IMR-90 (cell line): ENCODE measurements around the gene C20orf173. TPM values are rescaled to one million over a fixed set of nuclear protein-coding genes. Genes with fewer than 3 reads are reported as not detected.

Experiments used
- ATAC-seq: fragments of 200-7000 bp; cut with Tn5 transposase; 2 replicates; pipeline ENCODE4 v1.9.1; 2020; ENCODE audit warnings: low read depth, mild to moderate bottlenecking, moderate library complexity
- BruUV-seq: library from RNA; stranded (reverse); fragments of 400-500 nt; replicated peaks from 2 replicates; lab custom pipeline; 2021; lab: Mats Ljungman, UMichigan
- CTCF ChIA-PET: fragments of 300-600 bp; formaldehyde crosslinking; extraction: SDS; loops from one replicate; lab custom pipeline; 2021; ENCODE audit warnings: antibody characterized with exemption; lab: Yijun Ruan, JAX
- POLR2A ChIA-PET: fragments of 300-600 bp; sonication (Branson Sonifier 250); formaldehyde crosslinking; loops from one replicate; lab custom pipeline; 2022; ENCODE audit warnings: antibody characterized with exemption; ENCODE audit not compliant: unreplicated experiment; lab: Charles Lee
- DNase-seq: peaks from one replicate; pipeline ENCODE4 v3.0.0; 2013
- H2AFZ ChIP-seq: replicated peaks from 2 replicates; pipeline ENCODE3; 2013; ENCODE audit warnings: low read length, mild to moderate bottlenecking; ENCODE audit not compliant: poor library complexity
- H2AK5ac ChIP-seq: 2 replicates; pipeline ENCODE4 v1.6.1; 2013; ENCODE audit warnings: low read depth, low read length, inconsistent platforms
- H2AK9ac ChIP-seq: replicated peaks from 2 replicates; pipeline ENCODE3; 2013; ENCODE audit warnings: mild to moderate bottlenecking, low read depth, low read length, moderate library complexity; ENCODE audit not compliant: poor library complexity
- H2BK120ac ChIP-seq: 2 replicates; pipeline ENCODE4 v1.6.1; 2013; ENCODE audit warnings: low read depth, low read length, inconsistent platforms
- H2BK15ac ChIP-seq: 3 replicates; pipeline ENCODE4 v1.6.1; 2013; ENCODE audit warnings: low read depth, low read length, inconsistent platforms
- H2BK20ac ChIP-seq: 2 replicates; pipeline ENCODE4 v1.6.1; 2013; ENCODE audit warnings: low read depth, mild to moderate bottlenecking, inconsistent platforms, low read length, moderate library complexity
- H2BK5ac ChIP-seq: 2 replicates; pipeline ENCODE4 v1.6.1; 2013; ENCODE audit warnings: mild to moderate bottlenecking, low read depth, low read length, inconsistent platforms; ENCODE audit not compliant: poor library complexity, severe bottlenecking
- H3K14ac ChIP-seq: replicated peaks from 2 replicates; pipeline ENCODE4 v1.6.1; 2013; ENCODE audit warnings: low read depth, low read length, inconsistent platforms
- H3K18ac ChIP-seq: 2 replicates; pipeline ENCODE4 v1.6.1; 2013; ENCODE audit warnings: low read depth, low read length, control low read depth
- H3K23ac ChIP-seq: 2 replicates; pipeline ENCODE4 v1.6.1; 2013; ENCODE audit warnings: low read depth, low read length, inconsistent platforms
- H3K27ac ChIP-seq: 2 replicates; pipeline ENCODE4 v1.5.1; 2013; ENCODE audit warnings: mild to moderate bottlenecking, control low read depth, low read length; ENCODE audit not compliant: insufficient read depth
- H3K27me3 ChIP-seq: 2 replicates; pipeline ENCODE4 v1.6.1; 2013; ENCODE audit warnings: low read length; ENCODE audit not compliant: control insufficient read depth, insufficient read depth
- H3K36me3 ChIP-seq: 2 replicates; pipeline ENCODE4 v1.6.1; 2013; ENCODE audit warnings: low read length, mixed read lengths; ENCODE audit not compliant: control insufficient read depth, insufficient read depth
- H3K4ac ChIP-seq: 2 replicates; pipeline ENCODE4 v1.6.1; 2013; ENCODE audit warnings: low read depth, low read length, inconsistent platforms
- H3K4me1 ChIP-seq: 2 replicates; pipeline ENCODE4 v1.6.1; 2013; ENCODE audit warnings: low read length, mixed read lengths; ENCODE audit not compliant: control insufficient read depth, insufficient read depth
- H3K4me2 ChIP-seq: 2 replicates; pipeline ENCODE4 v1.6.1; 2013; ENCODE audit warnings: low read depth, mild to moderate bottlenecking, control low read depth, low read length, moderate library complexity
- H3K4me3 ChIP-seq: 2 replicates; pipeline ENCODE4 v1.5.1; 2013; ENCODE audit warnings: low read depth, mild to moderate bottlenecking, control low read depth, low read length, moderate library complexity; ENCODE audit not compliant: insufficient read depth
- H3K56ac ChIP-seq: 2 replicates; pipeline ENCODE4 v1.6.1; 2013; ENCODE audit warnings: low read length, inconsistent platforms; ENCODE audit not compliant: insufficient read depth; ENCODE audit errors: extremely low read depth
- H3K79me1 ChIP-seq, 2 experiments: 2 replicates each; pipeline ENCODE4 v1.6.1; 2013; ENCODE audit warnings: low read length in 2 of 2, inconsistent platforms in 1 of 2, low read depth in 1 of 2
- H3K9ac ChIP-seq: 2 replicates; pipeline ENCODE4 v1.6.1; 2013; ENCODE audit warnings: low read depth, low read length, control low read depth
- H3K9me1 ChIP-seq: 2 replicates; pipeline ENCODE4 v1.6.1; 2013; ENCODE audit warnings: low read length, inconsistent platforms; ENCODE audit not compliant: insufficient read depth
- H3K9me3 ChIP-seq: 2 replicates; pipeline ENCODE4 v1.6.1; 2013; ENCODE audit warnings: low read length; ENCODE audit not compliant: control insufficient read depth, insufficient read depth
- H4K20me1 ChIP-seq: 2 replicates; pipeline ENCODE4 v1.6.1; 2013; ENCODE audit warnings: low read length, inconsistent platforms; ENCODE audit not compliant: insufficient read depth
- H4K5ac ChIP-seq: 2 replicates; pipeline ENCODE4 v1.6.1; 2013; ENCODE audit warnings: mild to moderate bottlenecking, low read depth, low read length, control low read depth
- H4K8ac ChIP-seq, 2 experiments: 2 replicates each; pipeline ENCODE4 v1.6.1; 2013; ENCODE audit warnings: low read depth in 2 of 2, low read length in 2 of 2, control low read depth in 1 of 2, inconsistent platforms in 1 of 2
- H4K91ac ChIP-seq: 2 replicates; pipeline ENCODE4 v1.6.1; 2013; ENCODE audit warnings: low read depth, low read length, inconsistent platforms; ENCODE audit not compliant: insufficient read depth
- BHLHE40 ChIP-seq: fragments of 150-350 bp; IDR thresholded peaks from 2 replicates; pipeline ENCODE4 v1.6.1; 2016; ENCODE audit warnings: mild to moderate bottlenecking, low read depth, low read length
- CHD1 ChIP-seq: IDR thresholded peaks from 2 replicates; pipeline ENCODE4 v1.6.1; 2012; ENCODE audit warnings: low read depth, low read length, improper control_type of control experiment
- CTCF ChIP-seq: conservative IDR thresholded peaks from 2 replicates; pipeline ENCODE4 v1.5.1; 2012; ENCODE audit warnings: mild to moderate bottlenecking, low read depth, low read length, improper control_type of control experiment
- ELK1 ChIP-seq: fragments of 150-350 bp; IDR thresholded peaks from 2 replicates; pipeline ENCODE4 v1.6.1; 2016; ENCODE audit warnings: low read depth, mild to moderate bottlenecking, low read length, moderate library complexity, borderline replicate concordance
- MXI1 ChIP-seq: IDR thresholded peaks from 2 replicates; pipeline ENCODE4 v1.6.1; 2012; ENCODE audit warnings: low read depth, mild to moderate bottlenecking, low read length, moderate library complexity, borderline replicate concordance
- NFE2L2 ChIP-seq: fragments of 150-350 bp; IDR thresholded peaks from 2 replicates; pipeline ENCODE4 v1.6.1; 2016; ENCODE audit warnings: low read depth, mild to moderate bottlenecking, low read length
- POLR2A ChIP-seq: IDR thresholded peaks from 2 replicates; pipeline ENCODE4 v1.6.1; 2012; ENCODE audit warnings: mild to moderate bottlenecking, low read depth, low read length
- SMC3 ChIP-seq: fragments of 150-350 bp; IDR thresholded peaks from 2 replicates; pipeline ENCODE4 v1.6.1; 2016; ENCODE audit warnings: low read depth, mild to moderate bottlenecking, antibody characterized with exemption, low read length, moderate library complexity
- USF2 ChIP-seq: fragments of 150-350 bp; IDR thresholded peaks from 2 replicates; pipeline ENCODE4 v1.6.1; 2017; ENCODE audit warnings: mild to moderate bottlenecking, antibody characterized with exemption, low read length, low read depth
- WGBS, 2 experiments: methylation state at CpG; one replicate each; pipeline versions ENCODE4 v1.1.5 to v1.1.7; 2013; ENCODE audit warnings: missing lambda C conversion rate in 2 of 2; ENCODE audit not compliant: insufficient read length in 1 of 2; ENCODE audit errors: extremely low coverage in 2 of 2; 5-methylcytosine and 5-hydroxymethylcytosine counted together
- dilution Hi-C: fragments of 300-500 bp; cut with HindIII; formaldehyde crosslinking; loops from one replicate; pipeline ENCODE4 v1.14.3; 2018; ENCODE audit warnings: low sequenced_read_pairs; ENCODE audit not compliant: unreplicated experiment
- in situ Hi-C: fragments of 300-500 bp; cut with MboI; formaldehyde crosslinking; loops from 3 replicates; pipeline ENCODE4 v1.14.3; 2019; ENCODE audit warnings: low sequenced_read_pairs, inconsistent platforms, mixed read lengths
- intact Hi-C: fragments of 100-400 bp; cut with micrococcal nuclease; formaldehyde crosslinking; loops from 2 replicates; pipeline ENCODE4 v1.10.0; 2022
- polyA plus RNA-seq, 3 experiments: library from polyadenylated mRNA; depleted of rRNA; stranded (reverse); fragments of >200 nt; gene quantifications; 2 replicates each; pipeline ENCODE4 v1.2.3, GENCODE V29; 2012; ENCODE audit warnings: low replicate concordance in 1 of 3
- total RNA-seq: library from RNA; depleted of rRNA; stranded (reverse); fragments of >200 nt; gene quantifications from 2 replicates; pipeline ENCODE4 v1.2.3, GENCODE V29; 2012

C20orf173 gene
- total and polyA plus RNA-seq, 2 of the 4 experiments (the other 2 are of a cell fraction) = not detected

GRCh38 chr20:35510951-35511735, 18.3 kb downstream of the C20orf173 start (continued):
- TF ChIP-seq SMC3 = no peak

- H2BK120ac ChIP-seq = no peak overlapping the region
- peaks cover 33% of the 10 kb centered on the region for H4K20me1 ChIP-seq
- in situ Hi-C loops = loop anchor here (25.0 kb wide), 1 partner anchor 404 kb away; no protein-coding TSS in a partner anchor
- H2BK5ac ChIP-seq = no peak overlapping the region
- no peak overlapping the region for H2AK5ac ChIP-seq
- no peaks in the 10 kb centered on the region for H3K27me3 ChIP-seq
- H4K91ac ChIP-seq = no peak overlapping the region
- no peak overlapping the region for H3K4me2 ChIP-seq
- ATAC-seq (no peak), DNase-seq (no peak)
- H3K9ac ChIP-seq = no peak overlapping the region
- CTCF ChIA-PET = no interaction called here
- dilution Hi-C loops = no loop called here
- BruUV-seq = no TSS peak
- no peak for TF ChIP-seq BHLHE40
- TF ChIP-seq ELK1 = no peak
- no peak for TF ChIP-seq CTCF
- no peak for TF ChIP-seq MXI1
- TF ChIP-seq NFE2L2 = no peak
- no peak for TF ChIP-seq USF2
- TF ChIP-seq POLR2A = no peak
- TF ChIP-seq CHD1 = no peak
- H3K4ac ChIP-seq = no peak overlapping the region
- no peak overlapping the region for H2AFZ ChIP-seq
- no peak overlapping the region for H3K56ac ChIP-seq
- no peak overlapping the region for H3K4me3 ChIP-seq
- no peak overlapping the region for H3K14ac ChIP-seq
- H4K8ac ChIP-seq = no peak overlapping the region
- H2BK15ac ChIP-seq = no peak overlapping the region
- H2BK20ac ChIP-seq = no peak overlapping the region
- H3K23ac ChIP-seq = no peak overlapping the region
- POLR2A ChIA-PET = interaction anchor here (0.6 kb wide), 1 partner anchor 159 kb away, joined by 10 read pairs; no protein-coding TSS in a partner anchor
- peaks cover 7% of the 10 kb centered on the region; the same call in 1 of the 2 replicates for H3K4me1 ChIP-seq
- no peak overlapping the region for H2AK9ac ChIP-seq
- peaks cover 0 to 19% of the 10 kb centered on the region in 2 experiments; a peak in 2 of 4 replicates for H3K79me1 ChIP-seq
- peaks cover 53% of the 10 kb centered on the region for H3K36me3 ChIP-seq
- no peaks in the 10 kb centered on the region for H3K9me3 ChIP-seq
- 100% methylated on average over 4 of the region's 10 CpGs; no CpG with 5 or more reads in 1 of the 2 experiments for whole genome bisulfite sequencing, 2 experiments
- no peak overlapping the region for H3K18ac ChIP-seq
- no peak overlapping the region for H4K5ac ChIP-seq
- H3K27ac ChIP-seq = no peak overlapping the region
- intact Hi-C loops = no loop called here
- H3K9me1 ChIP-seq = peaks cover 16% of the 10 kb centered on the region
These were observed 20.8 kb downstream of the C20orf173 start for GRCh38 chr20:35508493-35509218.
